Neural progenitor cell (in vitro differentiated cells): Measurements from ENCODE around the gene SBF2.

Source experiments
- CTCF ChIP-seq: fragments of 200-600 bp; sonication (generic); IDR thresholded peaks from 2 replicates; pipeline ENCODE4 v1.5.1; 2017; ENCODE audit warnings: antibody characterized with exemption, mild to moderate bottlenecking
- EZH2 ChIP-seq: fragments of 200-600 bp; sonication (generic); IDR thresholded peaks from 2 replicates; pipeline ENCODE4 v1.6.1; 2017; ENCODE audit warnings: antibody characterized with exemption, mild to moderate bottlenecking, moderate library complexity

DNA sequence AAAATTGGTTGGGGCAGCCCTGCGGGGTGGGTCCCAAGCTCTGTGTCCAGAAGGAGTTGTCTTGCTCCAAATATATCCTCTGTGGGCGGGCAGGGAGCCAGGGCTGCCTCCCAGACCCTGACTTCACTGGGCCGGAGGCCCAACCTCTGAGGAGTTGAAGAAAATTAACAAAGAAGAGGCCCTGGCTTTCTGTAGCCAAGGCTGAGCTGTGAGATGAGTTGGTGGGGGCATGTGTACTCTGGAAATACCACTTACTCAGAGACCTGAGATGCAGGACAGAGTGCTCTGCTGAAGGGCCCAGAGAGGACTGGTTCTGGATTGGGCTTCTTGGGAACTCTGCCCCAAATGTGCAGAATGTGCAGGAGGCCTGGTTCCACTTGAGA lies 533.8 kb downstream of the SBF2 start:
- TF ChIP-seq CTCF (no peak), EZH2 (no peak)
